Loucy (cell line): Measurements from ENCODE around the gene TCEAL1.

Experiments
- H2AFZ ChIP-seq: fragments of 200-600 bp; sonication (generic); 2 replicates; pipeline ENCODE4 v1.6.0; 2016; ENCODE audit warnings: antibody characterized with exemption, mild to moderate bottlenecking, low read length, moderate library complexity
- H3F3A ChIP-seq: fragments of 200-600 bp; 2 replicates; pipeline ENCODE4 v1.6.0; 2016; ENCODE audit warnings: antibody characterized with exemption, low read depth, mild to moderate bottlenecking
- H3K27me3 ChIP-seq: fragments of 200-600 bp; sonication (generic); 2 replicates; pipeline ENCODE4 v1.6.1; 2014; ENCODE audit warnings: low read length, mild to moderate bottlenecking; ENCODE audit not compliant: insufficient read depth, poor library complexity, severe bottlenecking
- H3K36me3 ChIP-seq: fragments of 200-600 bp; sonication (generic); 2 replicates; pipeline ENCODE4 v1.6.1; 2016; ENCODE audit warnings: low read length; ENCODE audit not compliant: insufficient read depth
- H3K4me1 ChIP-seq: fragments of 200-600 bp; sonication (generic); 2 replicates; pipeline ENCODE4 v1.5.1; 2014; ENCODE audit warnings: low read length, mild to moderate bottlenecking; ENCODE audit not compliant: insufficient read depth, poor library complexity, severe bottlenecking
- H3K4me2 ChIP-seq: fragments of 200-600 bp; sonication (generic); 2 replicates; pipeline ENCODE4 v1.6.0; 2014; ENCODE audit warnings: antibody characterized with exemption, low read length, low read depth, mild to moderate bottlenecking; ENCODE audit not compliant: poor library complexity, severe bottlenecking
- H3K4me3 ChIP-seq: fragments of 200-600 bp; sonication (generic); 2 replicates; pipeline ENCODE4 v1.5.1; 2014; ENCODE audit warnings: low read length, mild to moderate bottlenecking, mixed read lengths; ENCODE audit not compliant: poor library complexity, severe bottlenecking
- H3K79me2 ChIP-seq: fragments of 200-600 bp; sonication (generic); 2 replicates; pipeline ENCODE4 v1.6.1; 2014; ENCODE audit warnings: low read length; ENCODE audit not compliant: insufficient read depth
- H3K9ac ChIP-seq: fragments of 200-600 bp; sonication (generic); 2 replicates; pipeline ENCODE4 v1.6.0; 2014; ENCODE audit warnings: mild to moderate bottlenecking, low read depth, low read length, moderate library complexity; ENCODE audit not compliant: poor library complexity, severe bottlenecking
- H3K9me2 ChIP-seq: fragments of 200-600 bp; sonication (generic); replicated peaks from 2 replicates; pipeline ENCODE4 v1.6.1; 2016; ENCODE audit warnings: low read depth, low read length, mixed read lengths
- H3K9me3 ChIP-seq: fragments of 200-600 bp; sonication (generic); 2 replicates; pipeline ENCODE4 v1.6.1; 2014; ENCODE audit warnings: mild to moderate bottlenecking, antibody characterized with exemption, low read length, low read depth; ENCODE audit not compliant: insufficient read depth
- H4K20me1 ChIP-seq: fragments of 200-600 bp; sonication (generic); 2 replicates; pipeline ENCODE4 v1.6.0; 2014; ENCODE audit warnings: antibody characterized with exemption, low read length, mild to moderate bottlenecking; ENCODE audit not compliant: insufficient read depth, poor library complexity, severe bottlenecking
- EZH2phosphoT487 ChIP-seq: fragments of 200-600 bp; IDR thresholded peaks from 2 replicates; pipeline ENCODE4 v1.6.1; 2018; ENCODE audit warnings: antibody characterized with exemption, mild to moderate bottlenecking, moderate library complexity, borderline replicate concordance
- TF ChIP-seq, protein P1 (sequence below): fragments of 200-600 bp; sonication (generic); conservative IDR thresholded peaks from 2 replicates; pipeline ENCODE4 v1.5.1; 2014; ENCODE audit warnings: mild to moderate bottlenecking, antibody characterized with exemption, low read length

TCEAL1 gene

DNA sequence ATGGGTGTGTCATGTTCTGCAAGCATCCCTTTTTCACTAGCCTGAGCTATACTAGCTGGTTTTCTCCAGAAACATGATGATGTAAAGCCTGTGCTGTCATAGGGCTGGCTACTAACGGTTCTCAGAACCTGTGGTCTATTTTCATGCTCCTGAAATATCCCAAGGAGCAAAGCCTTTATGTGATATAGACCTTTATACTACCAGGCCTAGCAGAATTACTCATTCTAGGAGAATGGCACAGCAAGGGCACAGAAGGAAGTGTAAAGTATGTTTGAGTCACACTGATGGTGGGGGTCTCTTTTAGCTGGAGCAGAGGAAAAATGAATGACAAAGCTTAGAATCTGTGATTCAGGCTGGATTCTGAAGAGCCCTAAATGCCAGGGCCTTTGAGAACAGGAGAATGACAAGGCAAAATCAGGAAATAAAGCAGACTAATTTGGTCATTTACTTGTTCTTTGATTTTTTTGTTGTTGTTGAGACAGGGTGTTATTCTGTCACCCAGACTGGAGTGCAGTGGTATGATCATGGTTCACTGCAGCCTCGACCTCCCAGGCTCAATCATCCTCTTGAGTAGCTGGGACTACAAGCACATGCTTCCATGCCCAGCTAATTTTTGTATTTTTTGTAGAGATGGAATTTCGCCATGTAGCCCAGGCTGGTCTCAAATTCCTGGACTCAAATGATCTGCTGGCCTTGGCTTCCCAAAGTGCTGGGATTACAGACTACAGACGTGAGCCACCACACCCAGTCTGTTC lies 11.8 kb downstream of the TCEAL1 start:
- H3K36me3 ChIP-seq: no peaks in the 10 kb centered on the region
- H3K79me2 ChIP-seq: no peaks in the 10 kb centered on the region
- no peak overlapping the region for H3K9ac ChIP-seq
- no peak overlapping the region for H3K4me2 ChIP-seq
- H3K9me3 ChIP-seq: no peaks in the 10 kb centered on the region
- H3K27me3 ChIP-seq: no peaks in the 10 kb centered on the region
- no peak overlapping the region for H3K4me3 ChIP-seq
- no peaks in the 10 kb centered on the region for H3K9me2 ChIP-seq
- no peak overlapping the region for H2AFZ ChIP-seq
- TF ChIP-seq, protein P1, sequence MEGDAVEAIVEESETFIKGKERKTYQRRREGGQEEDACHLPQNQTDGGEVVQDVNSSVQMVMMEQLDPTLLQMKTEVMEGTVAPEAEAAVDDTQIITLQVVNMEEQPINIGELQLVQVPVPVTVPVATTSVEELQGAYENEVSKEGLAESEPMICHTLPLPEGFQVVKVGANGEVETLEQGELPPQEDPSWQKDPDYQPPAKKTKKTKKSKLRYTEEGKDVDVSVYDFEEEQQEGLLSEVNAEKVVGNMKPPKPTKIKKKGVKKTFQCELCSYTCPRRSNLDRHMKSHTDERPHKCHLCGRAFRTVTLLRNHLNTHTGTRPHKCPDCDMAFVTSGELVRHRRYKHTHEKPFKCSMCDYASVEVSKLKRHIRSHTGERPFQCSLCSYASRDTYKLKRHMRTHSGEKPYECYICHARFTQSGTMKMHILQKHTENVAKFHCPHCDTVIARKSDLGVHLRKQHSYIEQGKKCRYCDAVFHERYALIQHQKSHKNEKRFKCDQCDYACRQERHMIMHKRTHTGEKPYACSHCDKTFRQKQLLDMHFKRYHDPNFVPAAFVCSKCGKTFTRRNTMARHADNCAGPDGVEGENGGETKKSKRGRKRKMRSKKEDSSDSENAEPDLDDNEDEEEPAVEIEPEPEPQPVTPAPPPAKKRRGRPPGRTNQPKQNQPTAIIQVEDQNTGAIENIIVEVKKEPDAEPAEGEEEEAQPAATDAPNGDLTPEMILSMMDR: no peak
- no peak for TF ChIP-seq EZH2phosphoT487
- H4K20me1 ChIP-seq: no peaks in the 10 kb centered on the region
- no peaks in the 10 kb centered on the region for H3K4me1 ChIP-seq
- no peaks in the 10 kb centered on the region for H3F3A ChIP-seq

DNA sequence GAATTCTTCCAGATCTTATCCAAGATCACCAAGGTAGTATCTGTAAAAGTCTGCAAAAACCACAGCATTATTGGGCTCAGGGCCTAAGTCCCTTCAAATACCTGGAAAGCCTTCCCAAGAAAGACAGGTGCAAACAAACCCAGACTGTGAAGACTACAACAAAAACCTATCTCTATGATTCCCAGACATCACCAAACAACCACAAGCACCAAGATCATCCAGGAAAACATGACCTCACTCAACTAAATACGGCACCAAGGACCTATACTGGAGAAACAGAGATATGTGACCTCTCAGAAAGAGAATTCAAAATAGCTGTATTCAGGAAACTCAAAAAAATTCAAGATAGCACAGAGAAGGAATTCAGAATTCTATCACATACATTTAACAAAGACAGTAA lies 15.3 kb downstream of the TCEAL1 start:
- H3K79me2 ChIP-seq: no peaks in the 10 kb centered on the region
- no peak overlapping the region for H3K4me2 ChIP-seq
- no peaks in the 10 kb centered on the region for H3K36me3 ChIP-seq
- H3F3A ChIP-seq: no peaks in the 10 kb centered on the region
- no peaks in the 10 kb centered on the region for H3K9me2 ChIP-seq
- no peak overlapping the region for H2AFZ ChIP-seq
- H3K9me3 ChIP-seq: no peaks in the 10 kb centered on the region
- H4K20me1 ChIP-seq: no peaks in the 10 kb centered on the region
- no peak overlapping the region for H3K9ac ChIP-seq
- H3K27me3 ChIP-seq: no peaks in the 10 kb centered on the region
- no peaks in the 10 kb centered on the region for H3K4me1 ChIP-seq
- TF ChIP-seq, protein P1: no peak
- TF ChIP-seq EZH2phosphoT487: no peak
- no peak overlapping the region for H3K4me3 ChIP-seq

DNA sequence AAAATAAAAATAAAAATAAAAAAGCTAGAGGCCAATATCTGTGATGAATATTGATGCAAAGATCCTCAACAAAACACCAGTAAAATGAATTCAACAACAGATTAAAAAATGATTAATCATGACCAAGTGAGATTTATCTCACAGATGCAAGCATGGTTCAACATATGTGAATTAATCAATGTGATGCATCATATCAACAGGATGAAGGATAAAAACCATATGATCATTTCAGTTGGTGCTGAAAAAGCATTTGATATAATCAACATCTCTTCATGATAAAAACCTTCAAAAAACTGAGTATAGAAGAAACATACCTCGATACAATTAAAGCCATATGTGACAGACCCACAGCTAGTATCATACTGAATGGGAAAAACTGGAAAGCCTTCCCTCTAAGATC lies 18.9 kb downstream of the TCEAL1 start:
- no peak for TF ChIP-seq EZH2phosphoT487
- TF ChIP-seq, protein P1: no peak

More for the DNA sequence above, 18.9 kb downstream of the TCEAL1 start:
- Histone ChIP-seq H3K27me3 (no peaks in the 10 kb centered on the region), H3F3A (no peaks in the 10 kb centered on the region), H2AFZ (no peak overlapping the region), H3K9ac (no peak overlapping the region), H3K4me1 (no peaks in the 10 kb centered on the region), H3K9me3 (no peaks in the 10 kb centered on the region), H4K20me1 (no peaks in the 10 kb centered on the region), H3K4me2 (no peak overlapping the region), H3K9me2 (no peaks in the 10 kb centered on the region), H3K36me3 (no peaks in the 10 kb centered on the region), H3K79me2 (no peaks in the 10 kb centered on the region), H3K4me3 (no peak overlapping the region)
